GM21381 (cell line): ENCODE measurements around the gene ATXN7.
A peak's percentile ranks its signal among the peaks of the same experiment; 100 is the strongest.

Source experiments
- ATAC-seq: cut with Tn5 transposase; IDR thresholded peaks from one replicate; pipeline ENCODE4 v1.9.1; 2021; ENCODE audit warnings: mild to moderate bottlenecking, moderate library complexity; ENCODE audit not compliant: unreplicated experiment

Gene ATXN7

GRCh38 chr3:63864008-63864964 is 619 bp downstream of the ATXN7 start:
- peak; percentile 36 for ATAC-seq

DNA sequence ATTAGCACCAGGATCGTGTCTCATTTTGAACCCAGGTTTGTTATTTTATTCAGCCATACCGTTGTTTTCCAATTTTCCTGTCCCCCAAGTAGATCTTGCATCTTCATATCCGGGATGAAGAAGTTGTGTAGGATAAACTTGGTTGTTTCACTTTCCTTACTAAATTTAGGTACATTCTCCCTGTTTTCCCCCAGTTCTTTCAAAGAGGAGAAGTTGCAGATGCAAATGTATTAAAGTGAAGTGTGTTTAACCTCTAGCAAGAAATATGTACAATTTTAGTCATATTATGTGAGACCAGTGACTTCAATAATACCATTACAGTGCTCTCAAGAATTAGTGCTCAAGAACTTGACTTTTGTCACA is 1.3 kb downstream of the ATXN7 start:
- no peak for ATAC-seq

DNA sequence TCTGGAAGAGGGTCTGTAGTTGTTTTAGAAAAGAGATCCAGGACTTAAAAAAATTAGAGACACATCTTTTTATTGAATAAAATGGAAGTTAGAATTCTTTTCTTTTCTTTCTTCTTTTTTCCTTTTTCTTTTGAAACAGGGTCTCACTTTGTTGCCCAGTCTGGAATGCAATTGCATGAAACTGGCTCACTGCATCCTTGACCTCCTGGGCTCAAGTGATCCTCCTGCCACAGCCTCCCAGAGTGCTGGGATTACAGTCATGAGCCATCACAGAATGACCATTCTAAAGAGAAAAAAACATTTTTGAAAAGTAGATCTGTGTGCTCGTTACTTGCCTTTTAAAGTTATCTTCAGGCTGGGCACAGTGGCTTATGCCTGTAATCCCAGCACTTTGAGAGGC is 3.6 kb downstream of the ATXN7 start:
- ATAC-seq: no peak

- no peak for ATAC-seq
Observed at GRCh38 chr3:63869940-63870614, 6.4 kb downstream of the ATXN7 start.

DNA sequence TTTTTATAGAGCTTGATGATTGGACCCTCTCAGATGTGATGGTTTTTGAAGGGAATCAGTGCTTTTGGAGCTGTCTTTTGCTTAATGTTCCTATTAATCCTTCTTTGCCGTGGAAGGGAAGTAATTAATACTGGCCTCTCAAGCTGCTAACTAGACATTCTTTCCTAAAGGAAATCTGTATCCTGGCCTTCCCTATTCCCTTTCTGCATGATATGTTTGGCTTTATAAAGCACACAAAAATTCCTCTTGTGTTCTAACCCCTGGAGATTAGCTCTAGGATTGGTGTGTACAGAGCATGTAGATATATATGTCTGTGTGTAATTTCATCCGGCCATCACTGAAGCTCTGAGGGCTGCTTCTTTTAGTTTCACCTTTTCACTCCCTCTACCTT is 6.9 kb downstream of the ATXN7 start:
- no peak for ATAC-seq

- no peak for ATAC-seq
Observed at GRCh38 chr3:63872135-63872924, 8.7 kb downstream of the ATXN7 start.

DNA sequence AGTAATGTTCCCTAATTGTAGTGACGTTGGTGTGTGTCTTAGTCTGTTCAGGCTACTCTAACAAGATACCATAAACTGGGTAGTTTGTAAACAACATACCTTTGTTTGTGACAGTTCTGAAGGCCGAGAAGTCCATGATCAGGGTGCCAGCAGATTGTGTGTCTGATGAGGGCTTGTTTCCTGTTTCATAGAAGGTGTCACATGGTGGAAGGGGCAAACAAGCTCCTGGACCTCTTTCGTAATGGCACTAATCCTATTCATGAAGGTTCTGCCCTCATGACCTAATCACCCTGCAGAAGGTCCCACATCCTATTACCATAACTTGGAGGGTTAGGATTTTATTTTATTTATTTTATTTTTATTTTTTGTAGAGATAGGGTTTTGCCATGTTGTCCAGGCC is 11.1 kb downstream of the ATXN7 start:
- no peak for ATAC-seq

DNA sequence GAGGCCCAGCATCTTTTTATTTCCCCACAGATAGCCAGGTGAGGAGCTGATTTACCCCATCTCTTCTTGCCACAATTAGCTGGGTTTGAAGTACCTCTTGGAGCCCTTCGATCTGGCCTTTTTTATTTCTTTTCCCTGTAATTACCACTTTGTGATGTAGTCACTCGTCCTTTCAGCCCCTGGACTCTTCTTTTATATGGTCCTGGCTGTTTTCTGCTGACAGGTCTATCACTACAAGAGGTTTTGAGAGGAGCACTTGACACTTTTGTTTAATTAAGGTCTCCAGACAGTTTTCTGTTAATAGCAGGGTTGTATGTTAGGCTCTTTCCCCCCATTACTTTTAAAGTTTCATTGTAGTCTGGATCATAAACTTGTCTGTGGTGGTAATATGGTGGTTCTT is 11.8 kb downstream of the ATXN7 start:
- no peak for ATAC-seq

GRCh38 chr3:63876260-63876659 is 12.6 kb downstream of the ATXN7 start:
- no peak for ATAC-seq

GRCh38 chr3:63877737-63878393 is 14.2 kb downstream of the ATXN7 start:
- no peak for ATAC-seq

DNA sequence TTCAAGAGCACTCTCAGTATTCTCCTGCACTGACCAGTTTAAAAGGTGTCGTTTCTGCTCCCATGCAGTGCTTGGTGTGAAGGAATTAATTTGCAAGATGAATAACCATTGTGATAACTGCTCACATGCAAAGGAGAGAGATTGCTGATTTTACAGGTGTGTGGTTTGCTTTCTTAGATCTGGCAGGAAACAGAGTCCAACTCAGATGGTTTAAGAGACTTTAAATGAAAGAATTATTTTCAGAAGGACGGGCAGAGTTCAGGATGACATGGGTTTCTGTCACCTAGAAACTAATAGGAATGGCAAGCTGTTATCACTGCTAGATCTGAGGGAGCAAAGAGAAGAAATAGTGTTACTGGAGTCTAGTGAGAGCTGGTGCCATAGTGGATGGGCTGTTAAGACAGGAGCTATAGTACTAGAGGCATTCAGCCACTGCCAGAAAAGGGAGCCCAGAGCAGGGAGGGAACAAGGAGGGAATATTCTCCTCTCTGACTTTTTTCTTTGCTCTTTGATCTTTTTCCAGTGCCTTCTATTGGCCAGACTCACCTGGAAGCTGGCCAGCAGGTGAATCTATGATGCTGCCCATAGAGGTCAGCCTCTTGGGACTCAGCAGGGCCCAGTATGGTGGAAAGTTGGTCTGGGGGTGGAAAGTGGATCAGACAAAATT is 14.9 kb downstream of the ATXN7 start:
- ATAC-seq: no peak

GRCh38 chr3:63880653-63881052 is 17.0 kb downstream of the ATXN7 start:
- ATAC-seq: no peak

DNA sequence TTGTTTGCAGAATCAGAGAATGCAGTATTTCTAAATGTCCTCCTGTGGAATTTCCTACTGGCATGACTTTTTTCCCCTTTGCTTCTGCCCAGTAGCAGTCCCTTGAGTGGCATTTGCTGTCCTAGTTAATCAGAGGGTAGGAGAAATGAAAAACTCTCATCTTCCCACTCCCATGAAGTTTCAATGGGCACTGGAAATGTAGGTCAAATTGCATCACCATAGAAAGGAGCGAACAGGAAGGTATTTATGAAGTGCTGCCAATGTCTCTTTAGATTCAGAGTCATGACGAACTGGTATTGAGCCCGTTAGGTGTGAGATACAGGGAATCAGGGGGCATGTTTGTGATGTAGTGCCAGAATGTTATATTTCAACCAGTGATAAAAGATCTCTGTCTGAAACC is 23.2 kb downstream of the ATXN7 start:
- ATAC-seq: no peak

GRCh38 chr3:63891518-63891917 is 27.9 kb downstream of the ATXN7 start:
- no peak for ATAC-seq

- no peak for ATAC-seq
Observed at GRCh38 chr3:63892773-63893352, 29.2 kb downstream of the ATXN7 start.

DNA sequence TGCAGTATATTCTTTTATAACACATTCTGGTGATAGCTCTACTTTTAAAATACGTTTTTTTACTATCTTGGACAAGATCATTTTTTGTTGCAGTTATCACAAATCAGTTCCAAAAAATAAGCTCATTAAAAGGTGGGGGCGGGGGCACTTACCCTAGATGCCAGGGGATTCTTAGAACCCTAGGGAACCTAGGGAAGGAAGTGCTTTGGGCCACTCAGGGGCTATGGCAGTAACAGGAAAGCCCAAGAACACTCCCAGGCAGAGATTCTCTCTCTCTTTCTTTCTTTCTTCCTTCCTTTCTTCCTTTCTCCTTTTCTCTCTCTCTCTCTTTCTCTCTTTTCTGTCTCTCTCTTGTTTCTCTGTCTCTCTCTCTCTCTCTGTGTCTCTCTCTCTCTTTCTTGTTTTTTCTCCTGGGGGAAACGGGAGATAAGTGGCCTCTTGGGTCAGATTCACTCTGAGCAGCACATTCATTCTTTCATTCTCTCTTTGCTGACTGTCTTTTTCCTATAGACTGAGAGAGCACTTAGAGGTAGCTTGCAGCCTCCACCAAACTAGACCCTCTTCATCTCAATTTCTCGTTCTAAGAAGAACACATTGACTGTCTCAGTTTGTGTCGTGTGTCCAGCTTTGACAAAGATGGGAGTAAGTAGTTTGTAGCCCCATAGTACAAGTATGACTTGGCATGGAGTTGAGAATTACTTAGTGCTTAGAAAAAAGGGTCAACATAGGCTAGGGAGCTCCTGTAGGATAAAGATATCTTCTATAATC is 31.9 kb downstream of the ATXN7 start:
- no peak for ATAC-seq

DNA sequence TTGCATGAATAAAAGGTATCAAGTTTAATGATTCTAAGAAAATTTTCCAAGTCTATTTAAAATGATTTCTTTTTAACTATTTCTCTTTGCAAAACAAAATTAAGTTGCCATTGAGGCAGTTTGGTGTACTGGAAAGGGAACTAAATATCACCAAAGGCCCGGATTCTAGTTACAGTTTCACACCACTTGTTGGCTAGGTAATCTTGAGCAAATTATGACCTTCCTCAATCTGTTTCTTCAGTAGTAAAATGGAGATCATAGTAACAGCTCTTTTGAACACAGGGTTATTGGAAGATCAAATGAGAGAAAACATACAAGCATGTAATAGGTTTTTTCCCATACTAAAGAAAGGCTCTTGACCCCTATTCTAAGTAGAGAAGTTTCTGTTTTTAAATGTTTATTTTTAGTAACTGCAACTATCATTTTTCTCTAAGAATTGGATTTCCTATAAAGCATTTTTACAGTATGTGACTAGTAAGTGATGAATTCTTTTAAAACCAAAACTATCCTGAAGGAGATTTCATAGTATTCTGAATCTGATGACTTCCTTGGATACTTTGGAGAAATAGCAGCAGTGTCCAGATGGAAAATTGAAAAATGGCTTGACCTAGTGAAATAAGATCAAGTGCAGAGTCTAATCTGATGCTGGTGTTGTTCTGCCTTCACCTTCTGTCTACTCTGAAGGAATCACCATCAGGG is 32.8 kb downstream of the ATXN7 start:
- peak; percentile 78 for ATAC-seq

DNA sequence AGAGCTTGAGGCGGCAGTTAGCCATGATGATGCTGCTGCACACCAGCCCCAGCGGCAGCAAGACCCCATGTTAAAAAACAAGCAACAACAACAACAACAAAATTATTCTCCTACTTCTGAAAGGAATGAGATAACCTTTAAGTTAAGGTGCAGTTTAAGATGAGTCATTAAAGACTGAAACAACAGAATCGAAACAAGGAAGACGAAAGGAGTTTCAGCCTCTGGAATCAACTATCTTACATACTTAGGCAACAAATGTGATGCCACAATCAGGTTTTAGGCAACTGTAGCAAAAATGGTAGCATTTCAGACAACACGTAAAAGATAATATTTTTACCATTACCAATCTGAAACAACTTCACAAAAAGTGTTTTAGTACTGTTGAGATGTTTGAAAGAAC is 36.3 kb downstream of the ATXN7 start:
- ATAC-seq: no peak

GRCh38 chr3:63900459-63900858 is 36.8 kb downstream of the ATXN7 start:
- no peak for ATAC-seq
